Measurements from ENCODE around the gene WDR82.

- no peak for TF ChIP-seq EZH2 (IDR thresholded peaks at IDR 0.05; ENCODE audit: low read length, missing control alignments)
- TF ChIP-seq CTCF (conservative IDR thresholded peaks at IDR 0.05 in 1 of 2, IDR thresholded peaks at IDR 0.05 in 1 of 2; ENCODE audit: low read depth in 1 of 2, low read length in 2 of 2): no peak
Observed at GRCh38 chr3:52262447-52262846, 16.0 kb downstream of the WDR82 start.

Measured in fibroblast of lung (primary cell).